HFF-Myc (cell line): ENCODE results near the gene E2F3.

Experiments used
- DNase-seq: peaks from one replicate; pipeline ENCODE4 v3.0.0-alpha.2; 2011; ENCODE audit warnings: low read depth; ENCODE audit errors: extremely low read depth
- H3K4me3 ChIP-seq: replicated peaks from 2 replicates; pipeline ENCODE4 v1.5.1; 2011; ENCODE audit warnings: low read depth, mild to moderate bottlenecking, control low read depth, low read length
- CTCF ChIP-seq: IDR thresholded peaks from 2 replicates; pipeline ENCODE4 v1.5.1; 2012; ENCODE audit warnings: mild to moderate bottlenecking, low read depth, low read length, control low read depth; ENCODE audit errors: missing control alignments

The E2F3 gene

GRCh38 chr6:20427856-20428255, 26.2 kb downstream of the E2F3 start:
- no peak for DNase-seq
- H3K4me3 ChIP-seq, result no peak overlapping the region
- no peak for TF ChIP-seq CTCF

- TF ChIP-seq CTCF, result no peak
- no peak for DNase-seq
These were observed 31.0 kb downstream of the E2F3 start for GRCh38 chr6:20432692-20433091.

GRCh38 chr6:20433321-20433720, 31.6 kb downstream of the E2F3 start:
- H3K4me3 ChIP-seq, result no peak overlapping the region
- no peak for TF ChIP-seq CTCF
- DNase-seq, result no peak

More at GRCh38 chr6:20432692-20433091, 31.0 kb downstream of the E2F3 start:
- no peak overlapping the region for H3K4me3 ChIP-seq

- TF ChIP-seq CTCF, result no peak
- H3K4me3 ChIP-seq, result no peak overlapping the region
- peak; percentile 11 for DNase-seq
These were observed 32.2 kb downstream of the E2F3 start for GRCh38 chr6:20433929-20434328.

- no peak for DNase-seq
- TF ChIP-seq CTCF, result no peak
- H3K4me3 ChIP-seq, result no peak overlapping the region
These were observed 33.1 kb downstream of the E2F3 start for GRCh38 chr6:20434766-20435165.

- H3K4me3 ChIP-seq, result no peak overlapping the region
- no peak for TF ChIP-seq CTCF
- no peak for DNase-seq
These were observed 35.0 kb downstream of the E2F3 start for GRCh38 chr6:20436719-20437118.

GRCh38 chr6:20437639-20438038, 36.0 kb downstream of the E2F3 start:
- no peak for DNase-seq
- no peak for TF ChIP-seq CTCF
- no peak overlapping the region for H3K4me3 ChIP-seq
